SK-N-SH treated with all-trans-retinoic acid at 6 μM for 48 hours (cell line): ENCODE measurements around the gene SLC8B1.

Experiments used
- BACH2 ChIP-seq: fragments of 250-450 bp; sonication (Bioruptor Pico); IDR thresholded peaks from 2 replicates; pipeline ENCODE4 v1.9.0; 2021; ENCODE audit warnings: mild to moderate bottlenecking, borderline replicate concordance
- CREB5 ChIP-seq: fragments of 250-450 bp; sonication (Bioruptor Pico); IDR thresholded peaks from 2 replicates; pipeline ENCODE4 v1.5.1; 2020; ENCODE audit warnings: low read depth, mild to moderate bottlenecking, moderate library complexity
- CSRNP3 ChIP-seq: fragments of 250-450 bp; sonication (Bioruptor Pico); IDR thresholded peaks from 2 replicates; pipeline ENCODE4 v1.5.1; 2021; ENCODE audit warnings: mild to moderate bottlenecking, moderate library complexity
- ISL1 ChIP-seq: fragments of 250-450 bp; sonication (Bioruptor Pico); IDR thresholded peaks from 2 replicates; pipeline ENCODE4 v2.1.2; 2022; ENCODE audit warnings: mild to moderate bottlenecking, moderate library complexity
- OSR1 ChIP-seq: fragments of 250-450 bp; sonication (Bioruptor Pico); IDR thresholded peaks from 2 replicates; pipeline ENCODE4 v1.8.0; 2022; ENCODE audit warnings: moderate library complexity, mild to moderate bottlenecking, inconsistent platforms
- PATZ1 ChIP-seq: fragments of 250-450 bp; sonication (Bioruptor Pico); IDR thresholded peaks from 2 replicates; pipeline ENCODE4 v1.8.0; 2020; ENCODE audit warnings: mild to moderate bottlenecking, moderate library complexity, borderline replicate concordance
- TOX ChIP-seq: fragments of 250-450 bp; sonication (Bioruptor Pico); IDR thresholded peaks from 2 replicates; pipeline ENCODE4 v1.8.0; 2021; ENCODE audit warnings: mild to moderate bottlenecking, moderate library complexity, borderline replicate concordance
- ZFP30 ChIP-seq: fragments of 450-650 bp; formaldehyde crosslinking; IDR thresholded peaks from 2 replicates; pipeline ENCODE4 v1.5.0; 2022; ENCODE audit warnings: mild to moderate bottlenecking, moderate library complexity

DNA sequence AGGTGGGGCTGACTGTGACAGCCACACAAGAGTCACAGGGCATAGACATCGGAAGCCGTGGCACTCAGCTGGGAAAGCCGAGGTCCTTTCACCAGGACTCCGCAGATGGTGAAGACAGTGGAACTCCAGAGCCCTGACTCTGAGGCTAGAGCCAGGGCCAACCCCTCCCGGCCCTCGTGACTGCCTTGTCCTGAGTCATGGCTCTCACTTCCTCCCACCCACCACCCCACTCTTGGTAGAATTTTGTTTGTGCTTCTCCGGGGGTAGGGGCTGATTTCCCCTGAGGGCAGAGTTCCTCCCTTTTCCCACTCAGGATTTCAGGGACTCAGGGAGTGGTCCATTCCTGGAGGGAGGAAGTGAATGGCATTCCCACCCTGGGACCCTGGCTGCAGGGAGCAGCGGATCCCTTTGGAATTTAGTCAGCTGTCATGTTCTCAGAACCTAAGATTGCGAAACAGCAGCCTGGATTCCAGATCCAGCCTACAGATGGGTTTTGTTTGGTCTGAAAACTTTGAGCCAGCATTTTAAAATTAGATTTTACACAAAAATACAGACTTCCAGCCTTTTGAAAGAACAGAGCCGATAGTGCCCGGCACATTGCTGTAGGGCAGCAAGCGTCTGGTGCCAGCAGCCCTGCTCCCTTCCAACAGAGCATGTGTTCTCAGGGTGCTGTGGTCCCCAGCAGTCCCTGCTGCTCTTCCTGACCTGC lies 62.9 kb downstream of the SLC8B1 start:
- TF ChIP-seq CREB5: no peak
- no peak for TF ChIP-seq TOX (CRISPR knock-in tag)
- TF ChIP-seq ZFP30: no peak
- TF ChIP-seq ISL1 (CRISPR knock-in tag): no peak; the same call in 1 of the 2 replicates
- no peak for TF ChIP-seq CSRNP3
- TF ChIP-seq BACH2 (CRISPR knock-in tag): no peak
- no peak for TF ChIP-seq OSR1 (CRISPR knock-in tag)
- no peak for TF ChIP-seq PATZ1 (CRISPR knock-in tag)
